Skeletal muscle tissue (tissue), 4 donors: ENCODE data around the gene RNF111. TPM values are rescaled to one million over a fixed set of nuclear protein-coding genes. Genes with fewer than 3 reads are reported as not detected.

Experiments
- H3K27ac ChIP-seq: one replicate; pipeline ENCODE4 v1.7.0; 2013; ENCODE audit warnings: mild to moderate bottlenecking, low read depth, low read length, inconsistent platforms
- H3K27me3 ChIP-seq, 3 donors: one replicate each; pipeline ENCODE4 v1.7.0; 2013; ENCODE audit warnings: low read length in 3 of 3; ENCODE audit not compliant: control insufficient read depth in 3 of 3, insufficient read depth in 3 of 3
- H3K36me3 ChIP-seq, 3 donors: one replicate each; pipeline ENCODE4 v1.7.0; 2013; ENCODE audit warnings: low read length in 3 of 3; ENCODE audit not compliant: control insufficient read depth in 3 of 3, insufficient read depth in 3 of 3
- H3K4me1 ChIP-seq, 3 donors: one replicate each; pipeline ENCODE4 v1.7.0; 2013; ENCODE audit warnings: low read length in 3 of 3, mild to moderate bottlenecking in 3 of 3; ENCODE audit not compliant: control insufficient read depth in 3 of 3, insufficient read depth in 3 of 3
- H3K4me3 ChIP-seq, 3 donors: one replicate each; pipeline ENCODE4 v1.7.0; 2013; ENCODE audit warnings: low read length in 3 of 3
- H3K9ac ChIP-seq, 3 donors: one replicate each; pipeline ENCODE4 v1.7.0; 2013; ENCODE audit warnings: low read length in 3 of 3, mild to moderate bottlenecking in 3 of 3, moderate library complexity in 2 of 3, low read depth in 1 of 3
- H3K9me3 ChIP-seq, 3 donors: one replicate each; pipeline ENCODE4 v1.7.0; 2013; ENCODE audit warnings: low read length in 3 of 3; ENCODE audit not compliant: control insufficient read depth in 3 of 3
- total RNA-seq: library from RNA; depleted of rRNA; stranded (reverse); fragments of >200 nt; gene quantifications from one replicate; pipeline ENCODE4 v1.2.3, GENCODE V29; 2014
- donor health status: Osteomylitis.

Gene RNF111
- total RNA-seq, 1 donor from 2014 or later: 17.7 TPM

GRCh38 chr15:58967479-58967878 lies 20.0 kb upstream of the RNF111 start:
- H3K27ac ChIP-seq: no peak overlapping the region
- no peaks in the 10 kb centered on the region for H3K27me3 ChIP-seq
- H3K9ac ChIP-seq: no peak overlapping the region
- no peaks in the 10 kb centered on the region for H3K36me3 ChIP-seq
- H3K4me3 ChIP-seq: no peak overlapping the region
- no peaks in the 10 kb centered on the region for H3K4me1 ChIP-seq
- H3K9me3 ChIP-seq: no peaks in the 10 kb centered on the region

- Histone ChIP-seq H3K9me3 (no peaks in the 10 kb centered on the region), H3K36me3 (no peaks in the 10 kb centered on the region), H3K27ac (no peak overlapping the region), H3K9ac (no peak overlapping the region), H3K4me3 (no peak overlapping the region), H3K4me1 (peaks cover 0 to 3% (median 2%) of the 10 kb centered on the region in 3 donors), H3K27me3 (no peaks in the 10 kb centered on the region)
Measured at GRCh38 chr15:58977887-58978286, 9.6 kb upstream of the RNF111 start.

- H3K4me1 ChIP-seq: peaks cover 0 to 3% (median 2%) of the 10 kb centered on the region in 3 donors
- H3K36me3 ChIP-seq: no peaks in the 10 kb centered on the region
- no peaks in the 10 kb centered on the region for H3K27me3 ChIP-seq
- H3K9ac ChIP-seq: no peak overlapping the region
- no peak overlapping the region for H3K4me3 ChIP-seq
- H3K27ac ChIP-seq: no peak overlapping the region
- H3K9me3 ChIP-seq: no peaks in the 10 kb centered on the region
Measured at GRCh38 chr15:58980351-58980939, 7.0 kb upstream of the RNF111 start.

GRCh38 chr15:58981808-58982475 lies 5.5 kb upstream of the RNF111 start:
- Histone ChIP-seq H3K9ac (no peak overlapping the region), H3K27ac (no peak overlapping the region), H3K9me3 (no peaks in the 10 kb centered on the region), H3K36me3 (no peaks in the 10 kb centered on the region), H3K4me3 (no peak overlapping the region), H3K4me1 (peaks cover 0 to 3% (median 2%) of the 10 kb centered on the region in 3 donors), H3K27me3 (no peaks in the 10 kb centered on the region)

- Histone ChIP-seq H3K4me3 (no peak overlapping the region), H3K9ac (no peak overlapping the region), H3K4me1 (peaks cover 0 to 6% (median 3%) of the 10 kb centered on the region in 3 donors), H3K27me3 (no peaks in the 10 kb centered on the region), H3K9me3 (no peaks in the 10 kb centered on the region), H3K27ac (no peak overlapping the region), H3K36me3 (no peaks in the 10 kb centered on the region)
Measured at GRCh38 chr15:58983261-58983660, 4.2 kb upstream of the RNF111 start.

GRCh38 chr15:58985443-58985842 lies 2.0 kb upstream of the RNF111 start:
- peaks cover 4 to 15% (median 12%) of the 10 kb centered on the region in 3 donors for H3K4me1 ChIP-seq

GRCh38 chr15:58987036-58987435 lies 427 bp upstream of the RNF111 start:
- Histone ChIP-seq H3K36me3 (peaks cover 0 to 3% (median 0%) of the 10 kb centered on the region in 3 donors), H3K27ac (peak overlapping the region; percentile 92), H3K27me3 (no peaks in the 10 kb centered on the region), H3K4me3 (peak overlapping the region; percentile 92 to 97 (median 95)), H3K9me3 (no peaks in the 10 kb centered on the region), H3K4me1 (peaks cover 4 to 15% (median 12%) of the 10 kb centered on the region in 3 donors), H3K9ac (peak overlapping the region; percentile 94 to 95 (median 95))

More at GRCh38 chr15:58985443-58985842, 2.0 kb upstream of the RNF111 start:
- Histone ChIP-seq H3K4me3 (no peak overlapping the region), H3K9me3 (no peaks in the 10 kb centered on the region), H3K9ac (no peak overlapping the region), H3K27me3 (no peaks in the 10 kb centered on the region), H3K36me3 (no peaks in the 10 kb centered on the region), H3K27ac (no peak overlapping the region)

- Histone ChIP-seq H3K9me3 (no peaks in the 10 kb centered on the region), H3K9ac (peak overlapping the region; percentile 94 to 95 (median 95)), H3K4me3 (peak overlapping the region; percentile 92 to 97 (median 95)), H3K27me3 (no peaks in the 10 kb centered on the region), H3K36me3 (peaks cover 0 to 3% (median 0%) of the 10 kb centered on the region in 3 donors), H3K4me1 (peaks cover 4 to 15% (median 12%) of the 10 kb centered on the region in 3 donors), H3K27ac (peak overlapping the region; percentile 92)
Measured at GRCh38 chr15:58988006-58988785, 733 bp downstream of the RNF111 start.

GRCh38 chr15:58992181-58992580 lies 4.7 kb downstream of the RNF111 start:
- Histone ChIP-seq H3K4me1 (peaks cover 4 to 15% (median 12%) of the 10 kb centered on the region in 3 donors), H3K27ac (no peak overlapping the region)

More at GRCh38 chr15:58992181-58992580, 4.7 kb downstream of the RNF111 start:
- Histone ChIP-seq H3K4me3 (no peak overlapping the region), H3K9ac (no peak overlapping the region), H3K9me3 (no peaks in the 10 kb centered on the region), H3K27me3 (no peaks in the 10 kb centered on the region), H3K36me3 (peaks cover 0 to 3% (median 0%) of the 10 kb centered on the region in 3 donors)
